NOMO-1 treated with DMSO at 0.1 percent for 48 hours (cell line): Measurements from ENCODE around the gene MLLT6.

Experiments used
- DNase-seq: peaks from one replicate; lab custom pipeline; 2025; ENCODE audit not compliant: unreplicated experiment; lab: John Stamatoyannopoulos, UW

MLLT6 gene

GRCh38 chr17:38761612-38762011, 56.5 kb downstream of the MLLT6 start:
- DNase-seq, result peak; percentile 9

- DNase-seq, result no peak
Observed at GRCh38 chr17:38762231-38762630, 57.2 kb downstream of the MLLT6 start.

GRCh38 chr17:38766341-38766740, 61.3 kb downstream of the MLLT6 start:
- DNase-seq, result no peak

GRCh38 chr17:38768417-38768816, 63.3 kb downstream of the MLLT6 start:
- no peak for DNase-seq

GRCh38 chr17:38773258-38773657, 68.2 kb downstream of the MLLT6 start:
- DNase-seq, result no peak

- DNase-seq, result no peak
Observed at GRCh38 chr17:38777641-38778250, 72.7 kb downstream of the MLLT6 start.
